ENCODE measurements around the gene LLCFC1.

LLCFC1 gene

DNA sequence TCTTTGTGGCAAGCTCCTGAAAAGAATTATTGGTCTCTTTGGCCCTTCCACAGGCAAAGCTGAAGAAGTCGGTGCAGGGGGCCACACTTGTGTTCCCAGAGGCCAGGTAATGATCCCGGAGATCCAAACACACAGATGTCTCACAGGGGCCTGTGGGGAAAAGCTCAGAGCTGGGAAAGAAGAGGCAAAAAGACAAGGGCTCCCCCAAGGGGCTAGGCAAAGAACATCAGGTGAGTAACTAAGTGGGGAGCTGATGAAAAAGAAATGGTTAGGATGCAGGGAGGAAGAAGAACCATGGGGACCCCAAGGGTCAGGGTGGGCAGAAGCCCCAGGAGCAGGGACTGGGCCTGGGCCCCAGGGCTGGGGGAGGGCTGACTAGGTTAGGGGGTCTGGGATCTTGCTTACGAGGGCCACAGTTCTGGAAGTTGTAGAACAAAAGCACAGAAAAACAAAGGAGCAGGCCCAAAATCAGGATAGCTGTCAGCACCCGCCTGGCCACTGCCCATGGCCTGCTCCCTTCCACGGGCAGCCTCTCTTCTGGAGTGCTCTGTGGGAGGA is 21.8 kb downstream of the LLCFC1 start:
- Mint-ChIP-seq H3K27ac (no peak overlapping the region), H3K27me3 (ENCODE audit: low read depth) (peaks cover 5% of the 10 kb centered on the region), H3K9me3 (peaks cover 5% of the 10 kb centered on the region), H3K4me3 (no peak overlapping the region), H3K36me3 (ENCODE audit: low read depth) (no peaks in the 10 kb centered on the region), H3K4me1 (no peaks in the 10 kb centered on the region)
- TF ChIP-seq, protein P1, sequence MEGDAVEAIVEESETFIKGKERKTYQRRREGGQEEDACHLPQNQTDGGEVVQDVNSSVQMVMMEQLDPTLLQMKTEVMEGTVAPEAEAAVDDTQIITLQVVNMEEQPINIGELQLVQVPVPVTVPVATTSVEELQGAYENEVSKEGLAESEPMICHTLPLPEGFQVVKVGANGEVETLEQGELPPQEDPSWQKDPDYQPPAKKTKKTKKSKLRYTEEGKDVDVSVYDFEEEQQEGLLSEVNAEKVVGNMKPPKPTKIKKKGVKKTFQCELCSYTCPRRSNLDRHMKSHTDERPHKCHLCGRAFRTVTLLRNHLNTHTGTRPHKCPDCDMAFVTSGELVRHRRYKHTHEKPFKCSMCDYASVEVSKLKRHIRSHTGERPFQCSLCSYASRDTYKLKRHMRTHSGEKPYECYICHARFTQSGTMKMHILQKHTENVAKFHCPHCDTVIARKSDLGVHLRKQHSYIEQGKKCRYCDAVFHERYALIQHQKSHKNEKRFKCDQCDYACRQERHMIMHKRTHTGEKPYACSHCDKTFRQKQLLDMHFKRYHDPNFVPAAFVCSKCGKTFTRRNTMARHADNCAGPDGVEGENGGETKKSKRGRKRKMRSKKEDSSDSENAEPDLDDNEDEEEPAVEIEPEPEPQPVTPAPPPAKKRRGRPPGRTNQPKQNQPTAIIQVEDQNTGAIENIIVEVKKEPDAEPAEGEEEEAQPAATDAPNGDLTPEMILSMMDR (IDR thresholded peaks at IDR 0.05; ENCODE audit: unreplicated experiment in 3 of 3) = no peak

DNA sequence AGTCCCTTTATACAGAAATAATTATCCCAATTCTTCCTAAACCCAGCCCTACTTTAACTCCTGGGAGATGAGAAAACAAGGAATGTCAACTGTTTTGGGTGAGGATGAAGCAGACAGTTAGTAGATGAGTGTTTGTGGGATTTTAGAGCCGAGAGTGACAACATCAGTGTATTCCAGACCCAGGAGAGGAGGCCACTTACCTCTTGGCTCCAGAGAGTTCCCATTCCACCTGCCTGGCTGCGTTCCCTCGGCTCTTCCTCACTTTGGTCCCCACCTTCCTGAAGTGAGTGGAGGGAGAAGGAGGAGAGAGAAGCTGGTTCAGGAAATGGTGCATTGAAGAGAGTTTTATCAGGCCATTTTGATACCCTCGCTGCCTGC is 22.3 kb downstream of the LLCFC1 start:
- Mint-ChIP-seq H3K27me3 (ENCODE audit: low read depth) (peaks cover 5% of the 10 kb centered on the region), H3K4me1 (no peaks in the 10 kb centered on the region), H3K9me3 (peaks cover under 1% of the 10 kb centered on the region), H3K27ac (no peak overlapping the region), H3K36me3 (ENCODE audit: low read depth) (no peaks in the 10 kb centered on the region), H3K4me3 (no peak overlapping the region)
- TF ChIP-seq, protein P1 (IDR thresholded peaks at IDR 0.05; ENCODE audit: unreplicated experiment in 3 of 3) = no peak

DNA sequence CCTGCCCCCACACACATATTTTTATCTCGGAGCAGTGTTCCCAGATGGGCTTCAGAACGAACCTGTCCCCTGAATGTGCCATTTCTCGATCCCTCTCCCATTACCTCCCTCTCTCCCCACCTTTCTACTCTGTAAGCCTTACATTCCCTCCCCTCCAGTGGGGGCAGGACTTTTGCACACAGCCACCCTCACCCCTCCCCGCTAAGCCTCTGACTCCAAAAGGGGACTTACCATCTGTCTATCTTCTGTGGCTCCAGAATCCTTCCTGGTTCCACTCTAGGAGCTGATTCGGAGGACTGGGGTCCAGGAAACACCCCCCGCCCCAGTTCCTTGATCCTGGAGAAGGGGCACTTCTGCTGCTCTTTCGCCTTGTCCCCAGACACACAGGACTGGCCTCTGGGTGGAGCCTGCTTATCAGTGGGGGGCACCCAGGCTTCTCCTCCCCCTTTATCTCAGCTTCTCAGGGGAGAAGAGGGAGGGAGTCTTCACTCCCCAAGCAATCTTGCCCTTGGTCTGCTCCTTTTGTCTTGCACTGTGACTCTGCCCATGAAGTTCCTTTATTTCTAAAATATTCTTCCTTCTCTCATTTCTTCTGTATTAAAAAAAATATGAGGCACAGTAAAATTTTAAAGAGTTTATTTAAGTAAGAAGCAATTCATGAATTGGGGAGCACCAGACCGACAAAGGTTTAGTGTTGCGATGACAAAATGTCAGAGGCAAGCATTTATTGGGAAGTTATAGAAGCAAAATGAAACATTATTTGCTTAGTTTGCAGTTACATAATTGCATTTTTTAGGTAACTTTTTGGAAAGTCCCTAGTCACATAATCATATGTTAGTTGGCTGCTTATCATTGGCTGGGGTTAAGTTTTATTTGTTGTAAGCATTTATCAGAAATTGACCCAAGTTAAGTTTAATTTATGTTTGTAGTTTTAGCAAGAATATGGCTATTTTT is 23.0 kb downstream of the LLCFC1 start, which contains the start of gene KEL:
TSS of gene KEL (minus strand) at position 391 of the 954 bp plus-strand sequence. CDS start at position 234, 157 bp downstream.
- Mint-ChIP-seq H3K27me3 (ENCODE audit: low read depth) (peaks cover 5% of the 10 kb centered on the region), H3K4me1 (no peaks in the 10 kb centered on the region), H3K9me3 (no peaks in the 10 kb centered on the region), H3K36me3 (ENCODE audit: low read depth) (no peaks in the 10 kb centered on the region), H3K4me3 (no peak within 1 kb of the TSS), H3K27ac (peak within 1 kb of the TSS in 1 of 3 experiments; percentile 69)
- TF ChIP-seq, protein P1 (IDR thresholded peaks at IDR 0.05; ENCODE audit: unreplicated experiment in 3 of 3) = no peak

DNA sequence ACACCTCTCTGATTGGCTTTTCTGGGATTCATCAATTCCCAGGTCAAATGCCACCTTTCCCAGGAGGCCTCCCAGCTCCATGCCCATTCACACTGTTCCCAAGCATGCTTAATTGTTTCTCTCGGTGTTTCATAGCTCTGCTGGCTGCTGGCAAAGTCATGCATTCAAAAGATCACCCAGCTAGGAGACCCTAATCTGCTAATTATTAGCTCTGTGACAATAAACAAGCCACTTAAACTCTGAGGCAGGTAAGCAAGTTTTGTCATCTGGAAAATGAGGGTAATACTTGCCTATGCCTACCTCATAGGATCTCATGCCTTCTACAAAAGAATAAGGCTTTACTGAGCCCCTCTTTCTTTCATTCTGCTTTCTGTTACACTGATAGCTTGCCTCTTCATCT is 23.7 kb downstream of the LLCFC1 start:
- TF ChIP-seq, protein P1 (IDR thresholded peaks at IDR 0.05; ENCODE audit: unreplicated experiment in 3 of 3) = no peak
- Mint-ChIP-seq H3K27me3 (ENCODE audit: low read depth) (peaks cover 5% of the 10 kb centered on the region), H3K4me3 (no peak overlapping the region), H3K36me3 (ENCODE audit: low read depth) (no peaks in the 10 kb centered on the region), H3K27ac (peak overlapping the region in 1 of 3 experiments; percentile 69), H3K4me1 (no peaks in the 10 kb centered on the region), H3K9me3 (no peaks in the 10 kb centered on the region)

DNA sequence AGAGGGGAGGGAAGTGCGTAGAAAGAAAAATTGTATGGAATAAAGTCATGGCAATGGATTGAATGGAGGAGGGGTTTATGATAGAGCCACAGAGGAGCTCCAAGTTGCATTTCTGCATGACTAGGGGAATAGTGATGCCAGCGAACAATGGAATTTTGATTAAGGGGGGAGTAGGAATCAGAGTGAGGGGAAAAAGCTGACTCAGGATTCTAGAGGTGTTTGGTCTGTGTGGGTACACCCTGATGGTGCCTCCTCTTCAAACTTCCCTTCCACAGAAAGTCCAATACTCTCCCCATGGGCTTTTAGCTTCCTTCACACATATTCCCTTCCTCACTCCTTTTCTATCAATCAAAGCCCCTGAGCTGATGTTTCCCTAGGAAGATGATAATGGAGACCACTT is 24.7 kb downstream of the LLCFC1 start:
- H3K4me3 Mint-ChIP-seq = no peak overlapping the region
- TF ChIP-seq, protein P1 (IDR thresholded peaks at IDR 0.05; ENCODE audit: unreplicated experiment in 3 of 3) = no peak
- H3K27me3 Mint-ChIP-seq (ENCODE audit: low read depth) = peaks cover 5% of the 10 kb centered on the region
- H3K9me3 Mint-ChIP-seq = no peaks in the 10 kb centered on the region
- no peaks in the 10 kb centered on the region for H3K4me1 Mint-ChIP-seq
- H3K36me3 Mint-ChIP-seq (ENCODE audit: low read depth) = no peaks in the 10 kb centered on the region
- no peak overlapping the region for H3K27ac Mint-ChIP-seq

Measured in nephron (organoid).